HFFc6 (cell line): ENCODE measurements around the gene CARTPT. TPM values are rescaled to one million over a fixed set of nuclear protein-coding genes. Genes with fewer than 3 reads are reported as not detected.

Source experiments
- DNase-seq: peaks from one replicate; pipeline ENCODE4 v3.0.0-alpha.2; 2018
- H3K27ac Mint-ChIP-seq: 2 replicates; pipeline ENCODE4 v1.8.0; 2020; ENCODE audit warnings: mild to moderate bottlenecking, mixed read lengths
- H3K27me3 Mint-ChIP-seq: 2 replicates; pipeline ENCODE4 v1.8.0; 2021; ENCODE audit warnings: mild to moderate bottlenecking, moderate library complexity, mixed read lengths; ENCODE audit not compliant: insufficient read depth
- H3K36me3 Mint-ChIP-seq: 2 replicates; pipeline ENCODE4 v1.8.0; 2021; ENCODE audit warnings: low read depth, mixed read lengths
- H3K4me1 Mint-ChIP-seq: 2 replicates; pipeline ENCODE4 v1.8.0; 2020; ENCODE audit warnings: low read depth, mixed read lengths
- H3K4me3 Mint-ChIP-seq: 2 replicates; pipeline ENCODE4 v1.8.0; 2020; ENCODE audit warnings: mild to moderate bottlenecking, moderate library complexity, mixed read lengths
- H3K9me3 Mint-ChIP-seq: 2 replicates; pipeline ENCODE4 v1.8.0; 2020; ENCODE audit warnings: mild to moderate bottlenecking, mixed read lengths
- total RNA-seq, 6 experiments: library from RNA; stranded (reverse); fragmentation: NEBNext Ultra II Directional; extraction: Animal tissue kit (Norgen Biotek cat#: 25700); gene quantifications; 2 replicates in 1 of 6; 3 replicates in 5 of 6; pipeline ENCODE4 v1.2.3, GENCODE V29; 2021
- TF ChIP-seq, protein P1 (sequence below): fragments of 200-600 bp; sonication (generic); IDR thresholded peaks from 2 replicates; pipeline ENCODE4 v1.5.0; 2021; ENCODE audit warnings: antibody characterized with exemption, mild to moderate bottlenecking

CARTPT gene
- total RNA-seq, 6 experiments from 2014 or later: not detected

DNA sequence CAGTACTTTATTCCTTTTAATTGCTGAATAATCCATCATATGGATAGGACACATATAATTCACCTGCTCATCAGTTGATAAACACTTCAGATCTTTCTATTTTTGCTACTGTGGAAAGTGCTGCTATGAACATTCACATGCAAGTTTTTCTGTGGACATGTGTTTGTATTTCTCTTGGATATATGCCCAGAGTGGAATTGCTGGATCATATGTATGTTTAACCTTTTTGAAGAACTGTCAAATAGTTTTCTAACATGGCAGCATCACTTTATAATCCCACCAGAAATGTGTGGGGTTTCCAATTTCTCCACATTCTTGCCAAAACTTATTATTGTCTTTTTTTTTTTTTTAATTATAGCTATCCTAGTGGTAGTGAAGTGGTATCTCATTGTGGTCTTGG is 15.1 kb downstream of the CARTPT start:
- Mint-ChIP-seq H3K9me3 (no peaks in the 10 kb centered on the region), H3K4me3 (no peak overlapping the region), H3K27ac (no peak overlapping the region), H3K27me3 (peaks cover 15% of the 10 kb centered on the region), H3K36me3 (no peaks in the 10 kb centered on the region), H3K4me1 (no peaks in the 10 kb centered on the region)
- no peak for DNase-seq
- TF ChIP-seq, protein P1, sequence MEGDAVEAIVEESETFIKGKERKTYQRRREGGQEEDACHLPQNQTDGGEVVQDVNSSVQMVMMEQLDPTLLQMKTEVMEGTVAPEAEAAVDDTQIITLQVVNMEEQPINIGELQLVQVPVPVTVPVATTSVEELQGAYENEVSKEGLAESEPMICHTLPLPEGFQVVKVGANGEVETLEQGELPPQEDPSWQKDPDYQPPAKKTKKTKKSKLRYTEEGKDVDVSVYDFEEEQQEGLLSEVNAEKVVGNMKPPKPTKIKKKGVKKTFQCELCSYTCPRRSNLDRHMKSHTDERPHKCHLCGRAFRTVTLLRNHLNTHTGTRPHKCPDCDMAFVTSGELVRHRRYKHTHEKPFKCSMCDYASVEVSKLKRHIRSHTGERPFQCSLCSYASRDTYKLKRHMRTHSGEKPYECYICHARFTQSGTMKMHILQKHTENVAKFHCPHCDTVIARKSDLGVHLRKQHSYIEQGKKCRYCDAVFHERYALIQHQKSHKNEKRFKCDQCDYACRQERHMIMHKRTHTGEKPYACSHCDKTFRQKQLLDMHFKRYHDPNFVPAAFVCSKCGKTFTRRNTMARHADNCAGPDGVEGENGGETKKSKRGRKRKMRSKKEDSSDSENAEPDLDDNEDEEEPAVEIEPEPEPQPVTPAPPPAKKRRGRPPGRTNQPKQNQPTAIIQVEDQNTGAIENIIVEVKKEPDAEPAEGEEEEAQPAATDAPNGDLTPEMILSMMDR: 0 out of 2 replicates have a peak, but pooled peaks have one; percentile 11

- DNase-seq: no peak
- TF ChIP-seq, protein P1: no peak
- H3K4me1 Mint-ChIP-seq: no peaks in the 10 kb centered on the region
- no peaks in the 10 kb centered on the region for H3K36me3 Mint-ChIP-seq
- no peak overlapping the region for H3K4me3 Mint-ChIP-seq
- no peaks in the 10 kb centered on the region for H3K9me3 Mint-ChIP-seq
- H3K27ac Mint-ChIP-seq: no peak overlapping the region
- H3K27me3 Mint-ChIP-seq: peaks cover 3% of the 10 kb centered on the region; the same call in 1 of the 2 replicates
Observed at GRCh38 chr5:71737931-71738539, 19.0 kb downstream of the CARTPT start.

- no peak overlapping the region for H3K27ac Mint-ChIP-seq
- TF ChIP-seq, protein P1: no peak
- no peaks in the 10 kb centered on the region for H3K4me1 Mint-ChIP-seq
- no peaks in the 10 kb centered on the region for H3K9me3 Mint-ChIP-seq
- H3K27me3 Mint-ChIP-seq: peaks cover 5% of the 10 kb centered on the region; the same call in 1 of the 2 replicates
- H3K36me3 Mint-ChIP-seq: no peaks in the 10 kb centered on the region
- no peak for DNase-seq
- H3K4me3 Mint-ChIP-seq: no peak overlapping the region
Observed at GRCh38 chr5:71738662-71739361, 19.7 kb downstream of the CARTPT start.

DNA sequence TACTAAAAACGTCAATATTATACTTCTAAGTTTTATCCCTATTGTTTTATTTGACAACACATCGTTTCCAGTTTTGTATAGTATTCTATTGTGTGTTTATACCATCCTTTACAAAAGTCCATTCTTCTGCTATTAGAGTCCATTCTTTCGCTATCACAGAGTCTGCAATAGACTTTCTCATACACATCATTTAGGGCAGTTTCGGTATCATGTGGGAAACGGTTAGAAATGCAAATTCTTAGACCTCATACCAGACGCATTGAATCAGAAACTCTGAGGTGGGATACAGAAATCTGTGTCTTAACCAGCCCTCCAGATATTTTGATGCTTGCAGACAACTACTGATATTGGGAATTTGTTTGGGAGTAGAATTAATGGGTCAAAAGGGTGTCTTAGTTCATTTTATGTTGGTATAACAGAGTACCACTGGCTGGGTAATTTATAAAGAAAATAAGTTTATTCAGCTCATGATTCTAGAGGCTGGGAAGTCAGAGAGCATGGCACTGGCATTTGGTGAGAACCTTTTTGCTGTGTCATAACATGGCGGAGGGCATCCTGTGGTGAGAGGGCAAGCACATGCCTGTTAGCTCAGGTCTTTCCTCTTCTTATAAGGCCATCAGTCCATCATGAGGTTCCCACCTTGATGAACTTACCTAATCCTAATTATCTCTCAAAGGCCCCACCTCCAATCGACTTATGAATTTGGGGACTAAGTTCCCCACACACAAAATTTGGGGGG is 21.1 kb downstream of the CARTPT start:
- no peak overlapping the region for H3K4me3 Mint-ChIP-seq
- TF ChIP-seq, protein P1: no peak
- no peaks in the 10 kb centered on the region for H3K9me3 Mint-ChIP-seq
- no peak overlapping the region for H3K27ac Mint-ChIP-seq
- no peak for DNase-seq
- H3K27me3 Mint-ChIP-seq: 0 out of 2 replicates have a peak, but pooled peaks cover 5% of the 10 kb centered on the region
- no peaks in the 10 kb centered on the region for H3K36me3 Mint-ChIP-seq
- no peaks in the 10 kb centered on the region for H3K4me1 Mint-ChIP-seq

GRCh38 chr5:71743155-71743554 is 24.1 kb downstream of the CARTPT start:
- Mint-ChIP-seq H3K9me3 (no peaks in the 10 kb centered on the region), H3K4me3 (no peak overlapping the region), H3K27ac (no peak overlapping the region), H3K27me3 (peaks cover 5% of the 10 kb centered on the region), H3K36me3 (no peaks in the 10 kb centered on the region), H3K4me1 (no peaks in the 10 kb centered on the region)
- no peak for DNase-seq
- TF ChIP-seq, protein P1: no peak
